ENCODE results near the gene TAS1R2. TPM values are rescaled to one million over a fixed set of nuclear protein-coding genes. Genes with fewer than 3 reads are reported as not detected.
A peak's percentile ranks its signal among the peaks of the same experiment; 100 is the strongest.

The TAS1R2 gene
- total and polyA plus RNA-seq, 9 of the 15 experiments (the other 6 are each of a cell fraction or from before 2014, with no cell fraction given), result not detected

DNA sequence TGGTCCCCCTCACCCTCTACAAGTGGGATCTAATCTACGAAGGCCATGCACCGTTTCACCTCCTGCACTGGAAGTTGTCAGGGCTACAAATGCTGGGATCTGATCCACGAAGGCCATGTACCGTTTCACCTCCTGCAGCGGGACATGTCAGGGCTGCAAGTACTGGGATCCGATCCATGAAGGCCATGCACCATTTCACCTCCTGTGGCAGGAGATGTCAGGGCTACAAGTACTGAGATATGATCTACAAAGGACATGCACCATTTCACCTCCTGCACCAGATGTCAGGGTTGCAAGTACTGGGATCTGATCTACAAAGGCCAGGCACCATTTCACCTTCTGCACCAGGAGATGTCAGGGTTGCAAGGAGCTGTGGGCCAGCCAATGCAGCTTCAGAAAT, 35.9 kb upstream of the TAS1R2 start (continued):
- TF ChIP-seq, protein P1, sequence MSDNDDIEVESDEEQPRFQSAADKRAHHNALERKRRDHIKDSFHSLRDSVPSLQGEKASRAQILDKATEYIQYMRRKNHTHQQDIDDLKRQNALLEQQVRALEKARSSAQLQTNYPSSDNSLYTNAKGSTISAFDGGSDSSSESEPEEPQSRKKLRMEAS (CRISPR knock-in tag; IDR thresholded peaks at IDR 0.05), result no peak
- TF ChIP-seq RAD21 (CRISPR knock-in tag; conservative IDR thresholded peaks at IDR 0.05 in 1 of 2, IDR thresholded peaks at IDR 0.05 in 1 of 2) (no peak), HNRNPH1 (optimal IDR thresholded peaks at IDR 0.05; ENCODE audit: low read depth, low read length) (no peak), RBM34 (IDR thresholded peaks at IDR 0.05; ENCODE audit: borderline replicate concordance, insufficient read depth, low read length) (no peak), ZNF121 (CRISPR knock-in tag; conservative IDR thresholded peaks at IDR 0.05) (no peak), CBFA2T2 (conservative IDR thresholded peaks at IDR 0.05) (peak; percentile 20; the same call in 1 of the 2 replicates), TAL1 (IDR thresholded peaks at IDR 0.05) (peak; percentile 25; the same call in 1 of the 2 replicates), CBX2 (IDR thresholded peaks at IDR 0.05; ENCODE audit: insufficient read depth, low read length, poor library complexity, severe bottlenecking) (no peak), TEAD4 (IDR thresholded peaks at IDR 0.05; ENCODE audit: low read length) (peak; percentile 31; the same call in 1 of the 2 replicates), TEAD4 (CRISPR knock-in tag; IDR thresholded peaks at IDR 0.05; ENCODE audit: borderline replicate concordance) (no peak), TAF9B (IDR thresholded peaks at IDR 0.05; ENCODE audit: partially characterized antibody) (no peak), TBL1XR1 (IDR thresholded peaks at IDR 0.05; ENCODE audit: low read length in 2 of 2) (no peak), GABPB1 (CRISPR knock-in tag; IDR thresholded peaks at IDR 0.05) (no peak), ZNF224 (CRISPR knock-in tag; IDR thresholded peaks at IDR 0.05) (no peak)
- TF ChIP-seq, protein P2, sequence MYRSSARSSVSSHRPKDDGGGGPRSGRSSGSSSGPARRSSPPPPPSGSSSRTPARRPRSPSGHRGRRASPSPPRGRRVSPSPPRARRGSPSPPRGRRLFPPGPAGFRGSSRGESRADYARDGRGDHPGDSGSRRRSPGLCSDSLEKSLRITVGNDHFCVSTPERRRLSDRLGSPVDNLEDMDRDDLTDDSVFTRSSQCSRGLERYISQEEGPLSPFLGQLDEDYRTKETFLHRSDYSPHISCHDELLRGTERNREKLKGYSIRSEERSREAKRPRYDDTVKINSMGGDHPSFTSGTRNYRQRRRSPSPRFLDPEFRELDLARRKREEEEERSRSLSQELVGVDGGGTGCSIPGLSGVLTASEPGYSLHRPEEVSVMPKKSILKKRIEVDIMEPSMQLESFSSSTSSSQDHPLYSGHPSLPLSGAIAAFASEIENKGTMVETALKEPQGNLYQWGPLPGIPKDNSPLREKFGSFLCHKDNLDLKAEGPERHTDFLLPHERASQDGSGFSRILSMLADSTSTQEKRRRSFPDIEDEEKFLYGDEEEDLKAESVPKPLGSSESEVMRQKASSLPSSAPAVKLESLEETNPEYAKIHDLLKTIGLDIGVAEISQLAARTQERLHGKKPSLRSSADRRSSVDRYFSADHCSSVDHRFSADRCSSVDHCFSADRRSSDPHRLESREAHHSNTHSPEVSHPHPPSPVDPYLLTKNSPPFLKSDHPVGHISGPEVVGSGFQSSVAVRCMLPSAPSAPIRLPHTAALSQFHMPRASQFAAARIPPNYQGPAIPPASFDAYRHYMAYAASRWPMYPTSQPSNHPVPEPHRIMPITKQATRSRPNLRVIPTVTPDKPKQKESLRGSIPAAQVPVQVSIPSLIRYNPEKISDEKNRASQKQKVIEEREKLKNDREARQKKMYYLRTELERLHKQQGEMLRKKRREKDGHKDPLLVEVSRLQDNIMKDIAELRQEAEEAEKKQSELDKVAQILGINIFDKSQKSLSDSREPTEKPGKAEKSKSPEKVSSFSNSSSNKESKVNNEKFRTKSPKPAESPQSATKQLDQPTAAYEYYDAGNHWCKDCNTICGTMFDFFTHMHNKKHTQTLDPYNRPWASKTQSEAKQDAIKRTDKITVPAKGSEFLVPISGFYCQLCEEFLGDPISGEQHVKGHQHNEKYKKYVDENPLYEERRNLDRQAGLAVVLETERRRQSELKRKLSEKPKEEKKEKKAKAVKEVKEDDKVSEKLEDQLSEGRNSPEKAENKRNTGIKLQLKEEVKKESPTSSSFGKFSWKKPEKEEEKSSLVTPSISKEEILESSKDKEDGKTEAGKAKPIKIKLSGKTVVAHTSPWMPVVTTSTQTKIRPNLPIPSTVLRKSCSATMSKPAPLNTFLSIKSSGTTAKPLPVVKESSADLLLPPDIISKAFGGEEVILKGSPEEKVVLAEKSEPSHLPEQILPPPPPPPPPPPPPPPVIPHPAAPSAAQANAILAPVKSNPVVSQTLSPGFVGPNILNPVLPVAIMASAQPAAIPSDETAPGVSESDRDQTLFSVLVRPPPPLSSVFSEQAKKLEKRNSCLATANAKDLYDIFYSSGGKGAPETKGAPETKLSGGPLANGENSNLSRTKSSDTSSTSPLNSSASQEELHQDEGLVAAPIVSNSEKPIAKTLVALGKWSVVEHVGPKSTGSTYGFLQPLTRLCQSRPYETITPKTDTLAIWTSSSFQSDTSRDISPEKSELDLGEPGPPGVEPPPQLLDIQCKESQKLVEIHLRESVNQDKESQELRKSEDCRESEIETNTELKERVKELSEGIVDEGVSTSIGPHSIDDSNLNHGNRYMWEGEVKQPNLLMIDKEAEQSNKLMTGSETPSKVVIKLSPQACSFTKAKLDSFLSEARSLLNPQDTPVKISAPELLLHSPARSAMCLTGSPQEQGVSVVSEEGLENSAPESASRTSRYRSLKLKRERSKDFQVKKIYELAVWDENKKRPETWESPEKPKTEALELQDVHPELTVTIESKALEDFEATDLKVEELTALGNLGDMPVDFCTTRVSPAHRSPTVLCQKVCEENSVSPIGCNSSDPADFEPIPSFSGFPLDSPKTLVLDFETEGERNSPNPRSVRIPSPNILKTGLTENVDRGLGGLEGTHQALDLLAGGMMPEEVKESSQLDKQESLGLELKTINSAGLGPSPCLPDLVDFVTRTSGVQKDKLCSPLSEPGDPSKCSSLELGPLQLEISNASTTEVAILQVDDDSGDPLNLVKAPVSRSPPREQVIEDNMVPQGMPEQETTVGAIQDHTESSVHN (IDR thresholded peaks at IDR 0.05; ENCODE audit: borderline replicate concordance in 1 of 2, low read depth in 1 of 2), result no peak
- TF ChIP-seq, protein P3, sequence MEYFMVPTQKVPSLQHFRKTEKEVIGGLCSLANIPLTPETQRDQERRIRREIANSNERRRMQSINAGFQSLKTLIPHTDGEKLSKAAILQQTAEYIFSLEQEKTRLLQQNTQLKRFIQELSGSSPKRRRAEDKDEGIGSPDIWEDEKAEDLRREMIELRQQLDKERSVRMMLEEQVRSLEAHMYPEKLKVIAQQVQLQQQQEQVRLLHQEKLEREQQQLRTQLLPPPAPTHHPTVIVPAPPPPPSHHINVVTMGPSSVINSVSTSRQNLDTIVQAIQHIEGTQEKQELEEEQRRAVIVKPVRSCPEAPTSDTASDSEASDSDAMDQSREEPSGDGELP (CRISPR knock-in tag; IDR thresholded peaks at IDR 0.05; ENCODE audit: borderline replicate concordance), result no peak
- TF ChIP-seq, protein P4, sequence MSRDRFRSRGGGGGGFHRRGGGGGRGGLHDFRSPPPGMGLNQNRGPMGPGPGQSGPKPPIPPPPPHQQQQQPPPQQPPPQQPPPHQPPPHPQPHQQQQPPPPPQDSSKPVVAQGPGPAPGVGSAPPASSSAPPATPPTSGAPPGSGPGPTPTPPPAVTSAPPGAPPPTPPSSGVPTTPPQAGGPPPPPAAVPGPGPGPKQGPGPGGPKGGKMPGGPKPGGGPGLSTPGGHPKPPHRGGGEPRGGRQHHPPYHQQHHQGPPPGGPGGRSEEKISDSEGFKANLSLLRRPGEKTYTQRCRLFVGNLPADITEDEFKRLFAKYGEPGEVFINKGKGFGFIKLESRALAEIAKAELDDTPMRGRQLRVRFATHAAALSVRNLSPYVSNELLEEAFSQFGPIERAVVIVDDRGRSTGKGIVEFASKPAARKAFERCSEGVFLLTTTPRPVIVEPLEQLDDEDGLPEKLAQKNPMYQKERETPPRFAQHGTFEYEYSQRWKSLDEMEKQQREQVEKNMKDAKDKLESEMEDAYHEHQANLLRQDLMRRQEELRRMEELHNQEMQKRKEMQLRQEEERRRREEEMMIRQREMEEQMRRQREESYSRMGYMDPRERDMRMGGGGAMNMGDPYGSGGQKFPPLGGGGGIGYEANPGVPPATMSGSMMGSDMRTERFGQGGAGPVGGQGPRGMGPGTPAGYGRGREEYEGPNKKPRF (IDR thresholded peaks at IDR 0.05; ENCODE audit: low read depth, low read length), result no peak
